ENCODE results near the gene SAT2.
"Not testable (repeated sequence)": the region's sequence is repeated elsewhere in the genome, so short reads cannot be mapped to it uniquely, and the experiment has no call there.

Gene SAT2

DNA sequence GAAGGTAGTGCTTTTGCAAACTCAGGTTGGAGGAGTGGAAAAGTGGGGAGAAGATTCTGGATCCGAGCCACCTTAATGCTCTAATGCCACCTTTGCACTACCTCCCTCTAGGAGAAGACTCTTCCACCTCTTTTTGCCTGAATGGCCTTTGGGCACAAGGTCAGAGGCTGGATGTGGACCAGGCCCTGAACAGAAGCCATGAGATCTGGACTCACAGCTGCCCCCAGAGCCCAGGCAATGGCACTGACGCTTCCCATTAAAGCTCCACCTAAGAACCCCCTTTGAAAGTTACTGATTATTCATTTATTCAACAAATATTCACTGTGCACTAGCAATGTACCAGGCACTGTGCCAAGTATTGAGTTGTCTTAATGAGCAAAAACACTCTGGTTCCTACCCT is 5.5 kb upstream of the SAT2 start:
- no peak for DNase-seq

DNA sequence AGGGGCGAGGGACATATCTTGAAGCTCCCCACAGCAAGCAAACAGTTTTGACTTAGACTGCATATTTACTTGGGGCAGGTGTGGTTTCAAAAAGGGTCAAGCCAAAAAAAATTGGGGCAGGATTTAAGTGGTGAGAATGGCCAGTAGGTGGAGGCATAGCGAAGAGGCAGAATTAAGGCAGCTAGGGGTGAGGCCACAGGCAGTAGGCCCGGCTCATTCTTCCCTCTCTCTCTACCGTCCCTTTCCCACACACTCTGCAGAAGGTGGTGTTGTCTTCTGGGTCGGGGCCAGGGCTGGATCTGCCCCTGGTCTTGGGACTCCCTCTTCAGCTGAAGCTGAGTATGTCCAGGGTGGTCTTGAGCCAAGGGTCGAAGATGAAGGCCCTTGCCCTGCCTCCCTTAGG is 4.9 kb upstream of the SAT2 start:
- peak; percentile 46 for DNase-seq

DNA sequence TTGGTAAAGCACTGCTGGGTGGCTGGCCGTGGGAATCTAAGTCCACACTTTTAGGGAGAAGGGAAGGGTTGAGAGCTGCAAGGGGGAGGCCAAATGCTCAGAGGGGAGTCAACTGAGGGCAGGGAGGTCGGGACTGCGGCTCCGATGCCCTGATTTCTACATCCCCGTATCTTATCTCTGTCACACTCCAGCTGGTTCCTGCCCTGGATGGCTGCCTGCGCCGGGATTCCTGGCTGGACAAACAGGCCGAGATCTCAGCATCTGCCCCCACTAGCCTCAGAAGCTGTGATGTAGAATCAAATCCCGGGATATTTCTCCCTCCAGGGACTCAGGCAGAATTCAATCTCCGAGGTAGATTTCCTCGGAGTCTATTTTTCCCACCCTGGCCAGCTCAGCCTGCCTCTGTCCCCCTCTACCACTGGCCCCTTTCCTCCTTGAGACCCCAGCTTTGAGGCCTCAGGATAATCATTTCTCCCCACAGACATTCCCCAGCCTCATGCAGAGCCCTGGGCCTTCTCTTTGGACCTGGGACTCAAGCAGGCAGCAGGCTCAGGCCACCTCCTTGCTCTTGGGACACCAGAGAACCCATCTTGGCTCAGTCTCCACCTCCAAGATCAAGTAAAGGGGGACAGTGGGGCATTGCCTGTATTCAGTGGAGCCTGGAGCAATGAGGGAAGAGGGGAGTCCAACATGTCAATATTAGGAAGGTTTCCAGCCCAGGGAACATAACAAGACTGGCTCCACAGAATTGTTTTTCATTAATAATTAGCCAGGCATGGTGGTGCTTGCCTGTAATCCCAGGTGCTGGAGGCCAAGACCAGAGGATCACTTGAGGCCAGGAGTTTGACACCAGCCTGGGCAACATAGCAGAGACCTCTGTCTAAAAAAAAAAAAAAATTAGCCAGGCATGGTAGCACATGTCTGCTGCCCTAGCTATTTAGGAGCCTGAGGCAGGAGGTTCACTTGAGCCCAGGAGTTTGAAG is 4.1 kb upstream of the SAT2 start:
- no peak for DNase-seq

DNA sequence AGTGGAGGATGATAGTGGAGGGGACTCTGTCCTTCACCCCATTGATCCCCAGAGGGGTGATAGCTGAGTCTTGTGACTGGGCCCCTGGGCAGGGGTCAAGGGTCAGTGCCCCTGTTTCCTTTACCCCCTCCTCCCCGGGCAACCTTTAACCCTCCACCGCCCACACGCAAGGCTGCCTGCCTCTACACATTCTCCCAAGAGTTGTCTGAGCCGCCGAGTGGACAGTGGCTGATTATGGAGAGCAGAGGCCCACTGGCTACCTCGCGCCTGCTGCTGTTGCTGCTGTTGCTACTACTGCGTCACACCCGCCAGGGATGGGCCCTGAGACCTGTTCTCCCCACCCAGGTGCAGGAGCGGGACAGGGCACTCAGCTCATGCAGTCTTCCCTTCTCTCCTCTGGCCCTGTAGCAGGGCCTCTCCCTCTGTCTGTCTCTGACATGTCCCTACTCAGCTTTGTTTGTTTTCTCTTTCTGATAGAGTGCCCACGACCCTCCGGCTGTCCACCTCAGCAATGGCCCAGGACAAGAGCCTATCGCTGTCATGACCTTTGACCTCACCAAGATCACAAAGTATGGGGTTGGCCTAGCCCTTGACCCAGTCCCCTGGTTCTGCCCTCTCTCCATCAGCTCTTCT is 2.4 kb upstream of the SAT2 start, which contains the start of gene SHBG:
Gene SHBG, plus strand, starts transcription at position 197 of the 633 bp plus-strand sequence. Its CDS starts 38 bp downstream, at position 235.
- no peak for DNase-seq

DNA sequence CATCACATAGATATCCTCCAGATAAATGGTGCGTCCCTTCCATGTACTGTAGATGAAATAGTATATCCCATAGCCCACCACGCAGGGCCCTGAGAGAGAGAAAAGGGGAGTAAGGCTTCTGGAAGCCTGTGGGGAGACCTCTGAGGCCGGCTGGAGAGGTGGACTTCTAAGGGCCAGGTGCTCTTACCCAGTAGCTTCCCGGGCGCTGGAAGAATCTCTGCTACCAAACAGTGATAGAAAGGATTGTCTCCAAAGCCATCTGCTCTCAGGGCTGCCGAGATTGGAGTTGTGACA is 718 bp downstream of the SAT2 start:
- no peak for DNase-seq

DNA sequence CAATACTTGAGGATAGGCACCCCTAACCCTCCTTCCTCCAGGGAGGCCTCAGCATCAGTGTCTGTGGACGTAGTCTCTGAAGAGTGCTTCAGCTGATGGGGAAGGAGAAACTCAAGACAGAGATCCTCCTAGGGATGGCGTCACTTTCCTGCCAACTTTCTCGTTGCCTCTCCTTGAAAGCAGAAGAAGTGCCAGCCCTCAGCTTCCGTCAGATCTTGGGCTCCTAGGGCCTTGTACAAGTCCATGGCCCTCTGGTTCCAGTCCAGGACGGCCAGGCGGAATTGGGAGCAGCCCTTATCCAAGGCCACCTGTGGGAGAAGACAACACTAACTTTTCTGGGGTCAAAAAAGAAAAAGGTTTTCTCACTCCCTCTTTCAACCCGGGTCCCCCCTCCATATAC is 1.3 kb downstream of the SAT2 start:
- DNase-seq: no peak

DNA sequence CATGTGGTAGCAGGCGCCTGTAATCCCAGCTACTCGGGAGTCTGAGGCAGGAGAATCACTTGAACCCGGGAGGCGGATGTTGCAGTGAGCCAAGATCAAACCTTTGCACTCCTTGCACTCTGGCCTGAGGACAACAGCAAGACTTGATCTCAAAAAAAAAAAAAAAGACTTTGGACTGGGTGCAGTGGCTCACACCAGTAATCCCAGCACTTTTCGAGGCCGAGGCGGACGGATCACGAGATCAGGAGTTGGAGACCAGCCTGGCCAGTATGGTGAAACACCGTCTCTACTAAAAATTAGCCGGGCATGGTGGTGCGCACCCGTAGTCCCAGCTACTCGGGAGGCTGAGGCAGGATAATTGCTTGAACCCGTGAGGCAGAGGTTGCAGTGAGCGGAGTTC is 1.9 kb downstream of the SAT2 start:
- not testable (repeated sequence) for DNase-seq

DNA sequence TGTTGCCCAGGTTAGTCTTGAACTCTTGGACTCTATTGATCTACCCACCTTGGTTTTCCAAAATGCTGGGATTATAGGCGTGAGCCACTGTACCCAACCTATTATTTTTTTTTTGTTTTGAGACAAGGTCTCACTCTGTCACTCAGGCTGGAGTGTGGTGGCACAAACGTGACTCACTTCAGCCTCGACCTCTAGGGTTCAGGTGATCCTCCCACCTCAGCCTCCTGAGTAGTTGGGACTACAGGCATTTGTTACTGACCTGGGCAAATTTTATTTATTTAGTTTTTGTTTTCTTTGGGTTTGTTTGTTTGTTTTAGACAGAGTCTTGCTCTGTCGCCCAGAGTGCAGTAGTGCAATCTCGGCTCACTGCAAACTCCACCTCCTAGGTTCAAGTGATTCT is 4.0 kb downstream of the SAT2 start:
- DNase-seq: no peak

DNA sequence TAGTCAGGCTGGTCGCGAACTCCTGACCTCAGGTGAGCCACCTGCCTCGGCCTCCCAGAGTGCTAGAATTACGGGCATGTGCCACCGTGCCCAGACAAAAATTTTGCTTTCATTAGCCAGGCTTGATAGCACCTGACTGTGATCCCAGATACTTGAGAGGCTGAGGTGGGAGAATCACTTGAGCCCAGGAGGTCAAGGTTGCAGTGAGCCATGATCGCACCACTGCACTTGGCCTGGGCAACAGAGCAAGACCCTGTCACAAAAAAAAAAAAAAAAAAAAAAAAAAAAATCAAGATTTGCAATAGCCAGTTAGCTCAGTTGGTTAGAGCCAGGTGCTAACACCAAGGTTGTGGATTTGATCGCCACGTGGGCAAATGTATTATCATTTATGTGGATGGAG is 6.8 kb downstream of the SAT2 start:
- no peak for DNase-seq

DNA sequence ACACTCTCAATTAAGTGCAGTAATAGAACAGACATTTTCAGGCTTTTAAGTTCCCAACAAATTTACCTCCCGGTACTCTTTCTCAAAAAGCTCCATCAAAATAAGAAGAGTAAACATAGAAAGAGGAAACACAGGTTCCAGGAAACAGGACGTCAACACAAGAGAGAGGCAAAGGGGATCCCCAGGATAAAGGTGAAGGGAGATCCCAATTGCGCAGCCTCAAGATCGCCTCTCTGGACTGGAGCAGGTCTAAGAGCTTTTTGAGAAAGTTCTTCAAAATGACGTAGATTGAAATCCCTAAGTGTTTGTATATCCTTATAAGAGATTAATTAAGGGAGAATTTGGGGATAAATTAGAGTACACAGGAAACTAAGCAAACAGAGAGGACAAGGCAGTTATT is 9.0 kb downstream of the SAT2 start:
- DNase-seq: no peak

DNA sequence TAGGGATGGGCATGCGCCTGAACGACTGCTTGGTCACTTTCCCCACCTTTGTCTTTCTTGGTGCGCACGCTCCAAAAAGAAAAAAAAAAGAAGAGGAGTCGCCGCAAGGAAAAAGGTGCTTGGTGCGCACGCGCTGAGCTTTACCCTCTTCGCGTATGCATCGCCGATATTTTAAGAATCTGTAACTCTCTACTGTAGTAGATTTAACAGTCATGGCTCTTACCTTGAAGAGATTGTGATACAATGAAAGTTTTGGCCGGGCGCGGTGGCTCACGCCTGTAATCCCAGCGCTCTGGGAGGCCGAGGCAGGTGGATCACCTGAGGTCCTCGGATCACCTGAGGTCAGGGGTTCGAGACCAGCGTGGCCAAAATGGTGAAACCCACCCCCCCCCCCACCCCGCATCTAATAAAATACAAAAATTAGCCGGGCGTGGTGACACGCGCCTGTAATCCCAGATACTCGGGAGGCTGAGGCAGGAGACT is 12.3 kb downstream of the SAT2 start:
- DNase-seq: no peak

DNA sequence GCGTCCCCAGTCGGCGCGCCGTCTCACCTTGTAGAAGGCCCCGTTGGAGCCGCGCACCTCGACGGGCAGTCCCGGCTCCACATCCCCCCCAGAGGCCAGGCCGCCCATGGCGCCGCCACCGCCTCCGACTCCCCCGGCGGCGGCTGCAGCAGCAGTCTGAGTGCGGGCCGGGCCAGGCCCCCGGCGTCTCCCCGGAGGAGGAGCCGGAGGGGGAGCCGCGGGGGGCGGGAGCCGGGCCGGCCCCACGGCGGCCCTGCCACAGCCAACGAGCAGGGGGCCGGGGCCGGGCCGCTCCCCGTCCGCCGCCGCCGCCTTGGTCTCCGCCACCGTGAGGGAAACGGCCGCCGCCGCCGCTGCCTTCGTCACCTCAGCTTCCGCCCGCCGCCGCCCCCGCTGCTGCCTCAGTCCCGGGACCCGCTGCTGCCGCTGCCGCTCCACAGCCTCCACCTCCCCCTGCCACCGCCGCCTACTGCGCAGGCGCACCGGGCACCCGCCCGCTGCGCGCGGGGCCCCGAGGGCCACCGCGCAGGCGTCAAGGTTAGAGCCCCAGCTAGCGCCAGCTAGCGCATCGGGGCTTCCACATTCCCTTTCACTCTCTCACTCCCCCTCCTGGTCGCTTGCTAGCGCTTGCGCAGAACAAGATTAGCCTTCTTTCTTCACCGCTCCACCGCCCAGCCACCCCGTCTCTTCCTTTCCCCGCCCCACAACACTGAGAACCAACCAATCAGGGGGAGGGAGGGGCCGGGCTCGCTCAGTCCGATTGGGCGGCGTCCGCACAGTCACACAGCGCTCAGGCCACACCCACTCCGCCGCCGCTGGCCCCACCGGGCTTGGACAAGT is 13.0 kb downstream of the SAT2 start, which contains the start of gene FXR2:
Gene FXR2, minus strand, starts transcription at position 473 of the 840 bp plus-strand sequence. Its CDS starts 365 bp downstream, at position 108.
- peak; percentile 100 for DNase-seq

DNA sequence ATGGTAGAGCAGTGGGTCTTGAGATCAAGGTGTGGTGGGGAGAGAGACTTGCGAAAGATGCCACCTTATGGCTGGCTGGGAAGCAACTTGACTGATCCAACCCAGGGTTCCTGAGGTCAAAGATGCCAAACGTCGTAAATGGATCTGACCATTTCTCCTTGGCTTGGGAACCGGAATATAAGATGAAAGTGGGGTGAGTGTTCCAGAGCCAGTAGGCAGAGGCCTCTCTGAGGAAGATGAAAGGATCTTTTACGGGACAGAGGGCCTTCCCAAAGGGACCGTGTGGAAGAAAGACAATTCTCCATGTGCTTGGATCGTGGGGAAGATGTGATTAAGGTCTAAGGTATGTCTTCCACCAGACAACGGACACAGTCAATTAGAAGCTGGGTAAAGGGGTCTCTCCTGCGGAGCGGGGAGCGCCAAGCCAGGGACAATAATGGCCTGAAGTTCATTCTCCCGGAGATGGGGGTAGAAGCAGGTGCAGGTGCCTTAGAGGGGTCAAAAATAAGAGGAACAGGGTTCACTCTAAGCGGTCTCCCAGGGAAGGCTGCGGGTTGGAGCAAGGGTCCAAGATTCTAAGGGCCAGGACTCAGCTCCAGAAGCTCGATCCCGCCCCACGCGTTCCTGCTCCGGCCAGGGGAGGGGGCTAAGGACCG is 13.7 kb downstream of the SAT2 start:
- peak; percentile 12 for DNase-seq

DNA sequence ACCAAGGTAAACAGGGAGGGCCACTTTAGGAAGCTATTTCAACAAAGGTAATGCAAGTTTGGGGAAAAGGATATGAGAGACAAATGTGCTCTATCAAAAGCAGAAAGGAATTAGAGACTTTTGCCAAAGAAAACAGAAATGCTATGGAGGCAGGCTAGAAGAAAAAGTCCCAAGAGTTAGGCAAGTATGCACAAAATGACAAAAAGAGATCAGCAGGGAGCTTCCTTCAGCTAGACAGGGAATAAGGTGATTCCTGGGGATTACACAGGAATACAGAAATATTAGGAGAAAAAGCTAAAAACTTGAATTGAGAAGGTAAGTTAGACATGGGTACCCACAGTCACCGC is 15.4 kb downstream of the SAT2 start:
- no peak for DNase-seq

DNA sequence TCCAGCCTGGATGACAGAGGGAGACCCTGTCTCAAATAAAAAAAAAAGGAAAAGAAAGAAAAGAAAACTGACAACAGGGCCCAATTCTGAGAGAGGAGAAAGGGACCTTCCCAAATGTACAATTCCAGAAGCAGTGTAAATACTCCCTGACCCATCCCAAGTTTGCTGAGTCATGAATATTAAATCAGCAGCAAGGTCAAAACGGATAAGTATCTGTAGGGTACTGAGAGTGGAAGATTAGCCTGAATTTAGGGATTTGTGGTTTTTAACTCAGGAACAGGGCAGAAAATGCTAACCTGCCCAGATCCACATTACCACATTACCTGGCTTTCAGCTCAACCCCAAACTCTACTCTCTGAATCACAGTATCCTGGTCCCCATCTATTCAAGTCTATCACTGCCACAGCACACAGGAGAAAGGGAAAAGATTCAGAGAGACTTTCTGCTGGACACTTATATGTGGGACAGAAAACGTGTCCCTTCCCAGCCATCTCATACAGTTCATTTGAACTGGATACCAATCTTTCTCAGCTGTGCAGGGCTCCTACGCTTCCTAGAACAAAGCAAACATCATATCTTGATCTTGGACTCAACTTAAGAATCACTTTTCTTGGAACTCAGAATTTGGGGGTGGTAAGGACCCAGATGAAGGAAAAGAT is 15.9 kb downstream of the SAT2 start:
- DNase-seq: no peak

DNA sequence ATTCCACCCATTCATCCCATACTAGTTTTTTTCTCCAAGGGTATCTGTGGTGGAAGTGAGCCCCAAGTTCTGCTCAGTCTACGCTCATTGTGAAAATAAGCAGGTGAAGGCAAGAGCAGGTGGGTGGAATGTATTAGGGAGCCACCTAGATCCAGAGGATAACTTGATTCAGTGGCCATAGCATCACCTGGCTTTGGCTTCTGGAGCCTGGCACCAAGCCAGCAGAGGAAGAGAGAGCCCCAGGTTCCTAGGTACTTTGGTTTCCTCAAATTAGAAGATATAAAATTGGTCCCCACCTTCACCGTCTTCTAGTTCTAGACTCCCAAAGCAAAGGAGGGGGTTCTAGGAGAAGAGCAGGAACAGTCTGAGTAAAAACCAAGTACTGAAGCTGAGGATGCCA is 17.0 kb downstream of the SAT2 start:
- DNase-seq: no peak

DNA sequence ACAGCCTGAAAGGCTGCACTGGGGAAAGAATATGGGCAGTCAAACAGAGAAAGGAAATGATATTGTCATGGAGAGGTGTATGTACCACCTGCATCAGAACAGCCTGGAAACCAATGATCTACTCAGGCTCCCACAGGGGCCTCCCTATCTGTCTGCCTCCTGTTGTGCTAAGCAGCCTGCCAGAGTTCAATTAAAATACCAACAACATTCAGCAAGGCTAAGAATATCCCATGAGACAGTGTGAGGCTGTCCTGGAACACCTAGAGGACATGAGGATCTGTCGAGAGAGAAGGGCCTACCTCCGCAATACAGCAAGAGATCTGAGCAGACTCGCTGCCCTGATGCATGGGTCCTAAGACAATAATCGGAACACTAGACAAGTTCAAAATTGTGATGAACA is 21.3 kb downstream of the SAT2 start:
- no peak for DNase-seq

DNA sequence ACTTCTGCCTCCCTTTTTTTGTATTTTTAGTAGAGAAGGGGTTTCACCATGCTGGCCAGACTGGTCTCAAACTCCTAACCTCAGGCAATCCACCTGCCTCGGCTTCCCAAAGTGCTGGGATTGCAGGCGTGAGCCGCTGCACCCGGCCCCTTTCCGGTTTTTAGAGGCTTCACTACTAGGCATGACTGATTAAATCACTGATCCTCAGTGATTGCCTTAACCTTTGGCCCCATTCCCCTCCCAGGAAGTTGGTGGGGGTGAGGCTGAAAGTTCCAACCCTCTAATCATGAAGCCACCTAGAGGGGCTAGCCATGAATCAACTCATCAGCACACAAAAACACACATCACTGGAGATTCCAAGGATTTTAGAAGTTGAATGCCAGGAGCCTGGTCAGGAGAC is 30.1 kb downstream of the SAT2 start:
- not testable (repeated sequence) for DNase-seq

DNA sequence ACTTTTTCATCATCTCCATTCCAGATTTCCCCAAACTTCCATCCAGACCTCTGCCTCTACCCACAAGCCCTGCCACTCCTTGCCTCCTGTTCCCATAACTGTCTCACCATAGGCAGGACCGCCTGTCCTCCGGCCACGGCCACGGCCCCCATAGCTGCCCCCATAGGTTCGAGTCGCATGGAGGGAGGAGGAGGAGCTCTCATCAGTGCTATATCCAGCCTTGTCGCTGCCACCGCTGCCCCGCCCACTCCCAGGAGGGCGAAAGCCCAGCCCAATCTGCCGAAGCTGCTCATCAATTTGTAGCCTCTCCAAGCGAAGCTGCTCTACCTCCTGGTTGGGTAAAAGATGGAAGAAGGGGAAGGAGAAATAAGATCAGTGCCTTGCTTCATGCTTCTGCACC is 34.3 kb downstream of the SAT2 start:
- no peak for DNase-seq

DNA sequence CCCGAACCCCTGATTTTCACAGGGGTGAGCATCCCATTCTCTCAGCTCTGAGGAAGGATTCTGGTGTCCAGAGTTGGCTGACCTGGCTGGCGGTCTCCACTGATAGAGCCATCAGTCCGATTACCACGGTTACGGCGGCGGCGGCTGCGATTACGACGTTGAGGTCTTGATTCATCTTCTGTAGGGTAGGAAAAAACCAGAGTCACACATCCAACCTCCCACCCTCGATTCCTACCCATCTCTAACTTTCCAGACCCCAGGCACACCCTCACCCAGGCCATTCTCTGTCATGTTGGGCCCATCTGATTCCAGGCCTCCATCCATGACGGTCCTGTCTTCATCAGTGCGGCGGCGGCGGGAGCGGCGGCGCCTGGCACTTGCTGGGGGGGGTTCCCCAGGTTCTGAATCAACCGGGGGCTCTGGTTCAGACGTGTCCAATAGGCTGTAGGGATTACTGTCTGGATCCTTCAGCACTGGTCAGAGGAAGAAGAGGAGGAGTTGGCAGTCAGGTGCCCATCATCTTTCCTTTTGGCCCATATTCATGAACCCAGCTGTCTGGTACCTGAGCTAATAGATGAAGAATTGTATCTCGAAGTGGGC is 35.1 kb downstream of the SAT2 start:
- DNase-seq: no peak

DNA sequence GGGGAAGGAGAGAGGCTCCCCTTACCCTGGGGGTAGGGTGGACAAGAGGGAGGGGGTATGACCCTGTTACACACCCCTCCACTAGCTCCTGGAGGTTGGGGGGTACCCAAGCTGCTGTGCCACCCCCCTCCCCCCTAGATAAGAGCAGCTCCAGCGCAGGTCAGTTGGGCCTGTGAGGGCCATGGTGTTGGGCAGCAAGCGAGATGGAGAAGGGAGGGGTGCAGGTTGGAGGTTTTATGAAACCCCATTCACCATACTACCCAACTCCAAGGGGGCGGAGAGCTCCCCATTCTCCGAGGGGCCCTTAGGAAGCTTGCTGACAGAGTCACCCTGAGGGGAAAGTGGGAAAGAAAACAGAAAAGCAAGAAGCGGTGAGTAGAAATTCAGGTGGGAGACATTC is 36.0 kb downstream of the SAT2 start:
- DNase-seq: no peak

DNA sequence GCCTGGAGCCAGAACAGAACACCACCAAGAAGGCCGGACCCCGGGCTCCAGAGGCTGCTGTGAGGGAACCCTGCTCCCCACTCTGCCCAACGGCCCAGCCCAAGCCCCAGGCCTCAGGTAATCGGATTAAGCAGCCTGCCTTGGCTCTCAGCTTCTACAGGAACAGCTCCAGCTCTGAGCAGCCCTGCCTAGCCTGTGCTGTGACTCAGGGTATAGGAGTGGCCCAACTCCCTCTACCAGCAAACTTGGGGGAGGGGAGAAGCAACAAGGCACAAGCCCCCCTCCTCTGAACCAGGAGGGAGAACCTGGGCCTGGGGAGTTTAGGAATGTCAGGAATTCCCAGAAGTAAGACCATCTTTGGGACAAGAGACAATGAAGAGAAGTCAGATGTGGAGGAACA is 36.9 kb downstream of the SAT2 start:
- DNase-seq: no peak
